Limb (tissue), 2 donors: Measurements from ENCODE around the gene DHX58.
"Not testable (repeated sequence)": the region's sequence is repeated elsewhere in the genome, so short reads cannot be mapped to it uniquely, and the experiment has no call there.

Experiments
- DNase-seq, 2 donors: peaks; one replicate each; pipeline ENCODE4 v3.0.0-alpha.2; 2016; ENCODE audit errors: extremely low spot score in 2 of 2

Gene DHX58

DNA sequence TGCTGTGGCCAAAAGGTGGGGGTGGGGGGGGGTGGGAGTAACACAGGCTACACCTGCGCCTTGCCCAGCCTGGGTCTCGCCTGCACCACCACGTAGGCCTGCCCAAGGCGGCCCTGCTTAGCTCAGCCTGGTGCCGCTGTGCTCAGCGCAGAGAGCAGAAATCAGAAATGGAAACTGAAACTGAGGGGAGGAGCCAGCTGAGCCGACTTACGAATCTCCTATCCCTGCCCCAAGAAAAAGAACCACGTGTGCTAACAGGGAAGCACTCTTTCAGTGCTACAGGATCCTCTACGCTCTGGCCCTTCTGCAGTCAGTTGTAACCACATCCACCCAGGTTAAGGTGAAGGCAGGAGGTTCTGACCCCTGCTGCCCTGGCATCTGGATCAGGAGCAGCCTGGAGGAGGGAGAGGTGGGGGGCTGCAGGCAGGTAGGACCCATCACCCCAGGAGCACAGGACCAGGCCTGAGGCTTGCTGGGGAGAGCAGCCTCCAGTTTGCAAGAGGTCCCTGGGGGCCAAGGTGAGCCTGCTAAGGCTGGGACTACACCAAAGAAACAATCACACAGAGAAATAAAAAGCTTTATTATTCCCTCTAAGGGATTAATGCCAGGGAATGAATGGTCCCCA is at the start of gene DHX58:
Gene DHX58 (minus strand): TSS at position 163 of the 625 bp plus-strand sequence. CDS start 822 bp downstream, outside the sequence.
- DNase-seq, result peak; percentile 62 to 82

DNA sequence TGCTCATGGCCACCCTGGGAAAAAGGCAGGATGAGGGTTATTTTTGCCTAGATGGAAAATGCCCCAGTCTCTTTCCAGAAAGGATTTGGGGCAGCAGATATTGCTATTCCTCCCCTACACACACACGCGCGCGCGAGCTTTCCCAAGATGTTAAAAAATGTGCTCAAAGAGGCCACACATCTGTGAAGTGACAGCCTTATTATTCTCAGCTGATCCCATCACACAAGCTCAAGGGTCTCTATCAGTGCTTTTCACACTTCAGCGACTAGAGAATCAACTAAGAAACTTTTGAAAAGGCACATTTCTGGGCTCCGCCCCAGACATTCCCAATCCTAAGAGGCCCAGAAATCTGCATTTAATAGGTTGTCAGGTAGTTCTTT is 48.0 kb upstream of the DHX58 start:
- DNase-seq, result no peak

DNA sequence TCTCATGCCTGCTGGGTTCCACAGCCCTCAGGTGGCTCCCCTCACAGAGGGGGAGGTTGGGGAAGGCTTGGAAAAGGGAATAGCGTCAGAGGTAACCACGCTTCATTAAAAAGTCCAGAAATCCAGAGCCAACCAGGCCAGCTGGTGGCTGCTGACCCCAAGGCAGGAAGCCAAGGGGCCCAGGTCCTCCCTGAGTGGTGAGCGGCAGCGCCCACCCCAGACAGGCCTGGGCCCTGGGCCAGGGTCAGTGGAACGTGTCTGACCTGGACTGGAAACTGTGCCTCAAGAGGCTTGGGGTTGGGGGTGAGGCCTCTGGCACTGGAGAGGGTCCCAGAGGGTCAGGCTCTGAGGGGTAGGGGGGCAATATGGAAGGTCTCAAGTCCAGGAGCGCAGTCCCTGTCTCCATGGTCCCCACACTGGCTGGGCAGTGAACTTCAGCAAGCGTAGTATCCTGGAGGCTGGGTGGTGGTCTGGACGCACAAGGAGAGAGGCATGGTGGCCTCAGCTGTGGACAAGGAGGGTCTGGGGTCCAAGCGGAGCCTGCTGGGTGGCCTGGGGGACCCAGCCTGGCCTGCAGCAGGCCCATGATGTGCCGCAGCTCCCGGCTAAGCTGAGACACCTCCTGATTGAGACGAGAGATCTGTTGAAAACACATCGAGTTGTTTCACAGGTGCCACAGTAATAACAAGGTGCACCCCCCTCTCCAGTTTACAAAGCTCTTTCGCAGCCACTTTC is 47.4 kb upstream of the DHX58 start:
- DNase-seq, result no peak

DNA sequence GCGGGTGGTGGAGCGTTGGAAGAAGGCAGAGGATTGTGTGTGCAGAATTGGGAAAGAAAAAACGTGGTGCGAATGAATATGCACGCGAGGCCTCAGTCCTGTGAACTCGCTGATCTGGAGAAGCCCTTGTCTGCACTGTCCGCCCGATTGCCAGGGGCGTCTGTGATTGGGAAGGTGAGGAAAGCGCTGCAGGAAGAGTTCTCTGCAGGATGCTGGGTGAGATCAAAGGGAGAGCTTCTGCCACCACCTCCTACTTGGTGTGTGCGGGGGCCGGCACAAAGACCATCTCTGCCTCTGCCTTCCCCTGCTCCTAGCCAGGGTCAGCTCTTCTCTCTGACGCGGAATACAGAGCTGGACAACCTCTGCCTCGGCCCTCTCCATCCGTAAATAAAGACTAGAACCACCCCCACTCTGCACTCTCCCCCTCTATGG is 43.1 kb upstream of the DHX58 start:
- DNase-seq, result peak in 1 of 2 donors; percentile 55

DNA sequence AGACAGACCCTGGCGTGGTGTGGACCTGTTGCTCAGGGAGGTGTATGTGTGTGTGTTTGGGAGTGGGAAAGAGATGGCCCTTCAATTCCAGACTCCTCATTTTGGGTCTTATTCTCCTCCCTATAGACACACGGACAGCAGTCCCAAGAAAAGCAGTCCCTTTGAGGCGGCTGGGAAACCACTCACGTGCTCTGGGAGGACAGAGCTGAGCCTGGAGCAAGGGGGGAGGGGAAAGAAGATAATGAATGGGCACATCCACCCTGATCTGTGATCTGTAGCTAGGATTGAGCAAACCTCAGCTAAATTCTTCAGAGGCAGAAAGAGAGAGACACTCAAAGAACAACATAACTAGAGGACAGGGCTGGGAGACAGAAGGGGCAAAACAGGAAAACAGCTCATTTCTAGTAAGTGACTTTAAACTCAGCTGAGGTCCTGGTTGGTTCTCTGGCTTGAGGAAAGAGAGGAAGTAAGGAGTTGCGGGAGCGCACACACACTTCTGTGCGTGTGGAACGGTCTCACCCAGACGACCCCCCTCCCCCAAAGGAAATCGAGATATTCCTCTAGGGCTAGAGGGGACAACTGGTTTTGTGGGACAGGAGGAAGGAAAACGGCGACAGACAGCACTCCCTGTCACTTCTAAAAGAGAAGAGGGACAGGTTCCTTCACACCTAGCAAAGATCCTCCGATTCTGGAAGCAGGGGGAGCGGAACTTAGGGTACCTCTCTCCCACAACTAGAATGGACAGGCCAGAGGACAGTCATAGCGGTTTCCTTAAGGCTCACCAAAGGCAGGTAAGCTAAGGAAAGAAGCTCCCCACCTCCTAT is 41.6 kb upstream of the DHX58 start:
- DNase-seq, result no peak

DNA sequence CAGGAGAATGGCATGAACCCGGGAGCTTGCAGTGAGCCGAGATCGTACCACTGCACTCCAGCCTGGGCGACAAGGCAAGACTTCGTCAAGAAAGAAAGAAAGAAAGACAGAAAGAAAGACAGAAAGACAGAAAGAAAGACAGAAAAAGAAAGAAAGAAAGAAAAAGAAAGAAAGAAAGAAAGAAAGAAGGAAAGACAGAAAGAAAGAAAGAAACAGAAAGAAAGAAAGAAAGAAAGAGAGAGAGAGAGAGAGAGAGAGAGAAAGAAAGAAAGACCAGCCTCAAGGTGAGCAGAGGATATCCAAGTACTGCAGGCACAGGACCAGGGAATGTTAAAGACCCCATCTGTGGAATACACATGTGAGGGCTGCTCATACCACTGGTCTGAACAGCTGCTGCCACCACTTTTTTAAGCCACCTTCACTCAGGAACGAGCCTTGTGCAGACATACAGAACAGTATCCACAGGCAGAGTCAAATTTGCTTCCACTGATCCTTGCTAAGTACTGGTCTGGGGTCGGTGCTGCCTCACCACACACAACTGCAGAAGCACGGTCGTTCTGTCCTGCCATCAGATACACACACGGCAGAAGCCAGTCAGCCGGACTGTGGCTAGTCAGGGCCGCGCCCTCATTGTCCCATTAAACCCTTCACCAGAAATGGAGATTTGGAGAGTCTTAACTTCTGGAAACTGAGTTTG is 34.5 kb upstream of the DHX58 start:
- no peak for DNase-seq

DNA sequence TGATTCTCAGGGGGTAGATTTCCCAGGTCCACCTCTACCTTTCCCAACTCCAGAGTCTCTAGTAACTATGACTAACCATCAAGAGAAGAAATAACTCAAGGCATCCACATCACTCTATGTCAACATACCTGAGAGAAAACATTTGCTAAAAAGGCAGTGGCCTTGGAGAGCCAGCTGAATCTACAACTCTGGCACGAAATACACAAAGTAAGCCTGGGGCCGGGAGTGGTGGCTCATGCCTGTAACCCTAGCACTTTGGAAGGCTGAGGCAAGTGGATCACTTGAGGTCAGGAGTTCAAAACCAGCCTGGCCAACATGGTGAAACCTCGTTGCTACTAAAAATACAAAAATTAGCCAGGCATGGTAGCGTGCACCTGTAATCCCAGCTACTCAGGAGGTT is 30.6 kb upstream of the DHX58 start:
- DNase-seq, result not testable (repeated sequence)

DNA sequence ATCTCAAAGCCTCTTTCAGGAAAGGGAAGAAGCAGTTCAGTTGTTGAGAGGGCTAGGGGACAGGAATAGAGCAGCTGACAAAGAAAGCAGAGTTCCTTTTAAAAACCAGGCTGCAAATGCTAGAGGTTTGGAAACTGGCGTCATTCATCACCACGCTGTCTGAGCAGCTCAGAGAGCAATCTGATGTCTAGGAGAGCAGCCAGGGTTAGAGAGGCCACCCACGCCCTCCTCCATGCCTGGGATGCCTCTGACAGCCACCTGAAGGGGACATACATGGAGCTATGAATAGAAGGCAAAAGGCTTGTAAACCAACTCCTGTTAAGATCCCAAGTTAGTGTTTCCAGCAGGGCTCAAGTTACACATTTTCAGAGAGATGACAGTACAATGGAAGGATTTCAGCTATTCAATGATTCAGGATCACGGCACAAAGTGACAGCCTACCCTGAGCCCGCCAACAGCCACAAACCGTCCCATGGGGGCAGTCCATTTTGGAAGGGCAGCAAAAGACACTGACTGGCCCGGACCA is 29.9 kb upstream of the DHX58 start:
- no peak for DNase-seq

DNA sequence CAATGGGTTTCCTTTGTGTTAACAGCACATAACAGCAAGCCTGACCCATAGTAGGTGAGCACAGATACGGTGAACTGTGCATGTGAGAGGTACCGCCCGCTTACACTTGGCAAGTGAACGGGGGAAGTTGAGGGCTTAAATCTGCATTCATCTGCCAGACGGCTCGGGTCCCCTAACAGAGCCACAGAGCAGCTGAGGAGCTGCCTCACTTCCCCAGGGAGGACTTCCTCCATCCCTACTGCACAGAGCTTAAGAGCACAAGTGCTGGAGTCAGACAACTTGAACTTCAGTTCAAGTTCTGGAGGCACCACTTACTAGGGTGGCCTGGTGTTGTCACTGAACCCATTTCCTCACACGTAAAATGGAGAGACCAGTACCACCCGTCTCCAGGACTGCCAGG is 28.9 kb upstream of the DHX58 start:
- no peak for DNase-seq

DNA sequence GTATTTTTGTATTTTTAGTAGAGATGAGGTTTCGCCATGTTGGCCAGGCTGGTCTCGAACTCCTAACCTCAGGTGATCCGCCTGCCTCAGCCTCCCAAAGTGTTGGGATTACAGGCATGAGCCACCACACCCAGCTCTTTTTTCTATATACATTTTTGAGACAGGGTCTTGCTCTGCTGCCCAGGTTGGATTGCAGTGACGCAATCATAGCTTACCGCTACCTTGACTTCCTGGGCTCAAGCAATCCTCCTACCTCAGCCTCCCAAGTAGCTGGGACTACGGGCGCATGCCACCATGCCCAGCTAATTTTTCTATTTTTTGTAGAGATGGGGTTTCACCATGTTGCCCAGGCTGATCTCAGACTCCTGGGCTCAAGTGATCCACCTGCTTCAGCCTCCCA is 28.2 kb upstream of the DHX58 start:
- DNase-seq, result not testable (repeated sequence)

DNA sequence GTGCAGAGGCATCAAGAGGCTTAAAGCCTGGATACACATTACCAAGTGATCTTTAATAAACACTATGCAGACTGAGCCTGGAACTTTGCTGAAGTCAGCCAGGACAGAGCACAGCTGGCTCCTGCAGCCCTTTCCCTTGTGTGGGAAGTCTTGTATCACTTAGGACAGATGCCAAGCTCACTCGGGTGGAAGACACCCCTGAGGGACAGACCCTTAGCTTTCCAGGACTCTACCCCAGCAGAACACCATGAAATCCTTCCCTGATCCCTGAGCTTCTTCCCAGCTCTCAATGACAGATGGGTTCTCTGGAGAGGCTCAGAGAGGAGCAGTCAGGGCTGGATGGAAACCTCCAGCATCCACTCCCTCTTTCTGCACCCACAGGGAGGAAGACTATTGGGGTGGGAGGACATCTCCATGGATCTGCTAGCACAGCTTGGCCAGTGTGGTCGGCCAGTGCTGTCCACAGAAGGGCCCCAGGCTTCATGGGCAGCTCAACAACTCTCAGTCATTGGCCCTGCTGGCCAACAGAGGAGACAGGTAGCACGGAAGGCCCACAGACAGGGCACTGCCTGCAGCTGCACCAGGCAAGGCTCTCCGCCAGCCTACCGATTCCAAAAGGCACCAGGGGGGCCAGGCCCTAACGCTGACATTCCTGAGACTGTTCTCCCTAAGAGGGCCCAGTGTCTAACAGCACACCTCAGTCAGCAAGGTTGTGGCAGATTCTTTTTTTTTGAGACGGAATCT is 26.4 kb upstream of the DHX58 start:
- DNase-seq, result no peak

DNA sequence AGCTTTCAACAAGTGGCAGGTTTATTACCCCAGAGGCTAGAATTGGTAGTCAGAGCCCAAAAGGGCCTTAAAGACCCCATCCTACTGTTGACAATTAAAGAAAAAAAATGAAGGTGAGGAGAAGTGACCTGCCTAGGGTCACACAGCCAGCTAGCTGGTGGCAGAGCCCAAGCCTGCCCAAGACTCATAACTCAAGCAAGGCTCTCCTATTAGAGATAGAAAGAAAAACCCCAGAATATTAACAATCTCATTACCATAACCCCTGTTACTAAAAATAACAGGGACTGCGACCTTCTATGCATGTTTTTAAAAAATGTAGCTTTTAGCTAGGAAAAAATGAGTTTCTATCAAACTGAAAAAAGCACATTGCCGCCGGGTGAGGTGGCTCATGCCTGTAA is 24.1 kb upstream of the DHX58 start:
- DNase-seq, result no peak

DNA sequence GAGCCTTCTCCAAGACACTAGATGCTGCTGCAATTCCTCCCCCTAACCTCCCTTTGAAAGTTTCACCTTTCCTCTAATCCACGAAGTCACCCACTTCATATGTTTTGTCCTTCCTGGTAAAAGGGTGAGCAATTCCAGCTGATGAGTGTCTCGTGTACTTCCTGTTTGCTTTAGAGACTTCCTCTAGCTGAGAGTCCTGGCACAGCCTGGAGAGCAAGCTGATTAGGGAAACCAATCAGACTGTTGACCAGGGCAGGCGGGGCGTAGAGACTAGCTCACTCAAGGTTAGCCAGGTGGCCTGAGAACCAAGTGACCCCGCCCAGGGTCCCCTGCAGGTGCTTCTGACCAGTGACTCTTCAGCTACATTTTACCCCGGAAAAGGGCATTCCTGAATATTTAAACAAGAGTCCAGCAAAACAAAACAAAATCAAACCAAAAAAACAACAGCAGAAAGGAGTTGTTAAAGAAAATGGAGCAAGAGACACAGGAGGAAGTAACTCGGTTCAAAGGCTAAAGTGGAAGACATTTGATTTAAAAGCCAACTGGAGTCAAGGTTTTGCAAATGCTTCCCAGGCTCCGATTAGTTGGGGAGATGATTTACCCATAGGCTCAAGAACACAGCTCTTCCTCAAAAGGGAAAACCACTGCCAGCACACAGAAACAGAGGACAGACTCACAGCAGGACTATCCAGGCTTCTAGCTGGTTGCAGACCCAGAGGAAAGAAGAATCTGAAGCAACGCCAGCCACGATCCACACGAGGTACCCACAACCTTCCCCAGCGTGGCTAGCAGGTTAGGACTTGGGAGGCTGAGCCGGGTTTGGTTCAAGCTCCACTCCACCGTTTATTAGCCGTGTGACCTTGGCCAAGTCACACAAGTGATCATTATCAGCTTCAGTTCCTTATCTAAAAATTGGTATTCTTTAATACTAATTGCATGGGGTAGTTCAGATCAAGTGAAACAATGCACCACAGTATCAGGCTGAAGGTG is 23.4 kb upstream of the DHX58 start:
- no peak for DNase-seq

DNA sequence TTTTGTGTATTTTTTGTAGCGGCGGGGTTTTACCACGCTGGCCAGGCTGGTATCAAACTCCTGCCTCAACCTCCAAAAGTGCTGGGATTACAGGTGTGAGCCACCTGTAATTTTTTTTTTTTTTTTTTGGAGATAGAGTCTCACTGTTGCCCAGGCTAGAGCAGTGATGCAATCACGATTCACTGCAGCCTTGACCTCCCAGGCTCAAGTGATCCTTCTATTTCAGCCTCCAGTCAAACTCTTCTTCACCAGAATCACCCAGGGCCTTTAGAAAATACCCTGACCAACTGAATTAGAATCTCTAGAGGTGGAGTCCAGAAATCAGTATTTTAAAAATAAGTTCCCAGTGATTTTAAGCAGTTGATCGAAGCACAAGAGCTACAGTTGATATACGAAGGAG is 22.6 kb upstream of the DHX58 start:
- DNase-seq, result no peak

DNA sequence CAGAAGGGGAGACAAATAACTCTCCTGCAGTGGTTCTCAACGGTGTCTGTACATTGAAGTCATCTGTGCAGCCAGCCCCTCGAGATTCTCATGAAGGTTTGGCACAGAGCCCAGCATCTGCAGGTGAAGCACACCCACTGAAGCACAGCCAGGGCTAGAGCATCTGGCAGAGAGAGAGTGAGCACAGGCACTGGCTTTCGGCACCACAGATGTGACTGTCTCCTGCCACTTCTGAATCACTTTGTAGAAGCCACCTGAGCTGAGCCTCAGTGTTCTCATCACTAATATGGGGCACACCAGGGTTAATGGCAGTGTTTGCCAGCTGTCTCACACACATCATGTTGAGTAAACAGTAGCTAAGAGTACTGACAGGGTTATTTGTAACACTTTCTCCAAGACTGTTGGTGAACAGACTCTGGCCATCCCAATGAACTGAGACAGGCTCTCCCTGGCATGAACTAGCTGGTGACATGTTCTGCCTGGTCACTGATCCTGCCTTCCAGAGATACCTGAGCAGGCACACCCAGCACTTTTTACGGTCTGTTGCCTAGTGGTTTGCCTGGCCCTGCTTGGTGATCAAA is 21.0 kb upstream of the DHX58 start:
- no peak for DNase-seq

DNA sequence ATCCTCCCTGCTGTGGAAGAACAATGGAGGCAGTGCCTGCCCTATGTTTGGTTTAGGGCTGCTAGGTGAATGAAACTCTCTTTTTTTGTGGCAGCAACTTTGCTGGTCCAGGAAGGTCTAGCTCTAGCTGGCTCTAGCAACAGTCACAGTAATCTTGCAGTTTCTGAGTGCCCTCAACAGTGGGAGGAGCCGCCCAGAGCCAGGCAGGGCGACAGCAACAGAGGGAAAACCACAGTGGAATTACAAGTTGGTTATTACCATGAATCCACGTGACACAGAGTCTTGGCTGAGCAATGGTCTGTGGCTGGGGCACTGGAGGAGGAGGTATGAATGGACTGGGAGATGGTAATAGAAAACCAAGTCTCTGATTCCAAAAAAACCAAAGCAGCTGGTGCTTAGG is 20.4 kb upstream of the DHX58 start:
- DNase-seq, result no peak

DNA sequence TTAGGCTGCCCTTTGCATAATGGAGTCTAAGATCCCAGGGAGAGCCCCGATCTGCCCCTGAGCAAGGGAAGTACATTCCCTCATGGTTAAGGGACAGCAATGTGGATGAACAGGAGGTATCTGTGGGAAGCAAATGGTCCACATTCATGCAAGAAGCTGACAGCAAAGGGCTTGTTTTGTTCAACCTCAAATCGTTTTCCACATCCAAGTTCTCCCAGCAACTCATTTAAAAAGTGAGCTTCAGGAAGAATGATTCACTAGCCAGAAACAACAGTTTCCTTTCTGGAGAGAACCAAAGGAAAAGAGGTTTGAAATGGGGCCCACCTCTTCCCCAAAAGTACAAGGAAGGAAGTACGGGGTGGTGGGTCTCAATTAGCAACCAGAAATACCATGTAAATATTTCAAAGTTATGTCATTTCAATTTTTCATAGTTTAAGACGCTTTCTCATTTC is 19.5 kb upstream of the DHX58 start:
- DNase-seq, result no peak

DNA sequence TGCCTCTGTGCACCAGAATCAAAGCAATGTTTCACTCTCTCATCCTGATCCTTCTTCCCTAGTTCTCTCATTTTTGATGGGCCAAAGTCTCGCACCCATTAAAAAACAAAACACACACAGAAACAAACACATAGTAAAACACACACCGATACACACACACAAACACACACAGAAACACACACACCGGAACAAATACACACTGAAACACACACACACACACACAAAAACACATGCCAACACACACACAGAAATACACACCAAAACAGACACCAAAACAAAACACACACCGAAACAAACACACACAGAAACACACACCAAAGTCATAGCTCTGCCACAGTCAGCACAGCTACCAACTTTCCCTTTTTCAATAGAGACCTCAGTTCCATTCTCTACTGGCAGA is 18.7 kb upstream of the DHX58 start:
- no peak for DNase-seq

DNA sequence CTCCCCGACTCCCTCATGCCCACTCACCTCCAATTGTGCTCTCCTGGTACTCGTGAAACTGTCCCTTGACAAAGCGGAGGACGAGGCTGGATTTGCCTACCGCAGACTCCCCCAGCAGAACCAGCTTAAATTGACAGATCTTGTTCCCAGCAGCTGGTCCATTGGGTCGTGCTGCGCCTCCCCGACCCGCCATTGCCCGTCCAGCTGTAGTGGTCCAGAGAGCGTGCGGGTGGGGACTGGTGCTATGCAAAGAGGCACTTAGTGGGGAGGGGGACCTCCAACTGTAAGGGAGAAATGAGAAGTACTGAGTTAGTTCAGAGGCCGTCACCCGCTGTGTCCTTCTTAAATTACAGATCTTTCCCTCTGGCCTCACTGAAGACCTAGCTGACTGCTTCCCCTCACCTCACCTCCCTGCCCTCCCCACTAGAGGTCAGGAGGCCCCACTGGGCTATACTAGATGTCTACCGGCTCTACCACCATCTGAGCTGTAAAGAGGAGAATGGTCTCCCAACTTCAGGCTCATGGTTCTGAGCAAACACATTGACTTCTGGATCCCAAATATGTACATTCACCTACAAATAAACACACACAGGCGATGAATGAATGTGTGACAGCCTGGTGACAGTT is 17.9 kb upstream of the DHX58 start:
- DNase-seq, result no peak
